Fibroblast of the aortic adventitia (primary cell): ENCODE results near the gene SYCP2L. TPM values are rescaled to one million over a fixed set of nuclear protein-coding genes. Genes with fewer than 3 reads are reported as not detected.

Source experiments
- DNase-seq: peaks from one replicate; pipeline ENCODE4 v3.0.0-alpha.2; 2010; ENCODE audit warnings: low read depth
- H3K4me3 ChIP-seq: 2 replicates; pipeline ENCODE4 v1.5.1; 2011; ENCODE audit warnings: low read depth, mild to moderate bottlenecking, control low read depth, low read length, moderate library complexity
- total RNA-seq: library from RNA; depleted of rRNA; stranded (reverse); fragments of >200 nt; gene quantifications from 2 replicates; pipeline ENCODE4 v1.2.3, GENCODE V29; 2012; ENCODE audit warnings: low replicate concordance
- TF ChIP-seq, protein P1 (sequence below): IDR thresholded peaks from 2 replicates; pipeline ENCODE4 v1.5.1; 2011; ENCODE audit warnings: mild to moderate bottlenecking, low read length, control low read depth, inconsistent platforms; ENCODE audit not compliant: insufficient read depth

Gene SYCP2L
- total RNA-seq, 1 donor = under 0.01 TPM

DNA sequence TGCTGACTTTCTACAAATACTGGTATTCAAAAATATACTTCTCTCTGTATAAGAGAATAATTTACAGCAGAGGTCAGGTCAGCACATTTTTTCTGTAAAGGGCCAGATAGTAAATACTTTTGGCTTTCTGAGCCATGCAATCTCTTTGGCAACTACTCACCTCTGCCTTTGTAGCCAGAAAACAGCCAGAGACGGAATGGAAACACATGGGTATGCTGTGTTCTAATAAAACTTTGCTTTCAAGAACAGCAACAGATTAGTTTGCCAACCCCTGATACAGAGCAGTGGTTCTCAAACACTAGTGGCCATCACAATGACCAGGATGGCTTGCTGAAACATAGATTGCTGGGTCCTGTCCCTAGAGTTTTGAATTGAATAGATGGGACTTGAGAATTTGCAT lies 46.3 kb downstream of the SYCP2L start:
- TF ChIP-seq, protein P1, sequence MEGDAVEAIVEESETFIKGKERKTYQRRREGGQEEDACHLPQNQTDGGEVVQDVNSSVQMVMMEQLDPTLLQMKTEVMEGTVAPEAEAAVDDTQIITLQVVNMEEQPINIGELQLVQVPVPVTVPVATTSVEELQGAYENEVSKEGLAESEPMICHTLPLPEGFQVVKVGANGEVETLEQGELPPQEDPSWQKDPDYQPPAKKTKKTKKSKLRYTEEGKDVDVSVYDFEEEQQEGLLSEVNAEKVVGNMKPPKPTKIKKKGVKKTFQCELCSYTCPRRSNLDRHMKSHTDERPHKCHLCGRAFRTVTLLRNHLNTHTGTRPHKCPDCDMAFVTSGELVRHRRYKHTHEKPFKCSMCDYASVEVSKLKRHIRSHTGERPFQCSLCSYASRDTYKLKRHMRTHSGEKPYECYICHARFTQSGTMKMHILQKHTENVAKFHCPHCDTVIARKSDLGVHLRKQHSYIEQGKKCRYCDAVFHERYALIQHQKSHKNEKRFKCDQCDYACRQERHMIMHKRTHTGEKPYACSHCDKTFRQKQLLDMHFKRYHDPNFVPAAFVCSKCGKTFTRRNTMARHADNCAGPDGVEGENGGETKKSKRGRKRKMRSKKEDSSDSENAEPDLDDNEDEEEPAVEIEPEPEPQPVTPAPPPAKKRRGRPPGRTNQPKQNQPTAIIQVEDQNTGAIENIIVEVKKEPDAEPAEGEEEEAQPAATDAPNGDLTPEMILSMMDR = no peak
- no peak overlapping the region for H3K4me3 ChIP-seq
- DNase-seq = no peak

- no peak overlapping the region for H3K4me3 ChIP-seq
- DNase-seq = no peak
- TF ChIP-seq, protein P1 = no peak
Observed at GRCh38 chr6:10939840-10940239, 53.0 kb downstream of the SYCP2L start.

- DNase-seq = no peak
- no peak overlapping the region for H3K4me3 ChIP-seq
- TF ChIP-seq, protein P1 = no peak
Observed at GRCh38 chr6:10945845-10946244, 59.0 kb downstream of the SYCP2L start.

GRCh38 chr6:10947966-10948365 lies 61.1 kb downstream of the SYCP2L start:
- no peak for DNase-seq
- H3K4me3 ChIP-seq = no peak overlapping the region
- TF ChIP-seq, protein P1 = no peak

DNA sequence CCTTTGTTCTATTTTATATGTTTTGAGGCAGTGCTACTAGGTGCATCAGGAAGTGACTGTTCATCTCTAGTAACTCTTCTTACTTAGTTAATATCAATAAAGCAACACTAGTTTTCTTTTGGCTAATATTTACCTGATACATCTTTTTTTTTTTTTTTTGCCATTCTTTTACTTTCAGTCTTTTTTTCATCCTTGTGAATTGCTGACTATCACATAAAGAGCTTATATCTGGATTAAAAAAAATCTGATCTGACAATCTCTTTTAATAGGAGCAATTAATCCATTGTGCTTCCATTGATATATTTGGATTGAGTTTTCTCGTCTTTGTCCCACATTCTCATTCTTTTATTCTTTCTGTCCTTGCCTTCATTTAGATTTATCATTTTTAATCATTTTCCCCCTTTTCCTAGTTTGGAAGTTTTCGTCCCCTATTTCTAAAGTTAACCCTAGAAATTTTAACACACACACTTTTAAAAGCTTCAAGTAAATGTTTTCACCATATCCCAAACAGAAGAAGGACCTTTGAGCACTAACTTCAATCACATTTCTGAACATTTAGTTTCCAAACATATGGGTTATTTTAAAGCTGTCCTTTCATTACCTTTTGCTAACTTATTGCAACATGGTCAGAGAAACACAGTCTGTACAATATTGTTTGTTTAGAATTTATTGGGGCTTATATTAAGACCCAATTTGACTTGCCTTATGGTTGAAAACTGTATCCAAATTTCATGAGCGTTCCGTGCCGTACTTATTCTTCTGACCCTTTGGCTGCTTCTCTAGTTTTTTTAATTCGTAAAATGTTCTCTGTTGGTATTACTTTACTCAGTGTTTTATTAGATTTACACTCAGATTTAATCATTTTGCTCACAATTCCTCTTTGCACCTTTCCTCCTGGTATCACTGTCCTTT lies 63.0 kb downstream of the SYCP2L start:
- no peak for DNase-seq
- TF ChIP-seq, protein P1 = no peak
- no peak overlapping the region for H3K4me3 ChIP-seq

DNA sequence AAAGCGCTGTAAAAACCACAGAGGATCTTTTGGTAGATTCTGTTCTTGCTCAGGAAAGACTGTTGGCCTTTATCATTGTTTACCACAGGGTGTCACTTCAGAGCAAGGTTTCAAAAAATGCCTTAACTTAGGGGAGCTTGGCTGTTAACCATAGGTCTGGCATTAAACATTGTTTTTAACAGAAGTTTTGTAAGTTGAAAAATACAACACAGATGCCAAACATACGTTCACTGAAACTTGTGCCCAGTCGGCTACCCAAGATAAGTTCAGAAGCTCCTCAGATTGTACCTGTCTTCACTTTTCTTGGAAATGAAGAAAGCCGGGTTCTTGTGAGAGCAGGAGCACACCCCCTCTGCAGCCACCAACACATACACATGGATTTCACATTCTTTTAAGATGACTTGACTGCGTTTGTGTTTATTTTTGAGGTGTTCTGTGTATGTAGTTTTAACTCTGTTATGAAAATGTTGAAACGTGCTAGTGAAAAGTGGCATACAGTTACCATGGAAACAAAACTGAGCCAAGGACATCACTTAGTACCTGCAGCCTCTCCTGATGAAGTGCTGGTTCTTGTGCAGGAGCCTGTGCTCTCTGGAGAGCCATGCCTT lies 64.9 kb downstream of the SYCP2L start:
- peak; percentile 71 for DNase-seq
- TF ChIP-seq, protein P1 = peak; percentile 60
- no peak overlapping the region for H3K4me3 ChIP-seq
